Kidney (tissue), 14 donors: ENCODE data around the gene CCNH. TPM values are rescaled to one million over a fixed set of nuclear protein-coding genes. Genes with fewer than 3 reads are reported as not detected.

Experiments
- DNase-seq, 5 donors: peaks; one replicate each; pipeline ENCODE4 v3.0.0-alpha.2; 2013 to 2020
- FAIRE-seq: peaks from 2 replicates; lab custom pipeline; 2012; peaks lifted over from hg19 to GRCh38; lab: Jason Lieb, UNC
- H3K27ac ChIP-seq, 2 donors: one replicate each; pipeline ENCODE4 v1.7.0; 2013; ENCODE audit warnings: low read depth in 2 of 2, low read length in 2 of 2, inconsistent platforms in 1 of 2
- H3K27me3 ChIP-seq: one replicate; pipeline ENCODE4 v1.7.1; 2013; ENCODE audit warnings: low read length, inconsistent platforms; ENCODE audit not compliant: control insufficient read depth, insufficient read depth
- H3K36me3 ChIP-seq, 3 donors: one replicate each; pipeline versions ENCODE4 v1.7.0 to v1.7.1; 2013; ENCODE audit warnings: low read length in 3 of 3, control low read depth in 1 of 3, inconsistent platforms in 1 of 3; ENCODE audit not compliant: insufficient read depth in 3 of 3, control insufficient read depth in 2 of 3
- H3K4me1 ChIP-seq, 3 donors: one replicate each; pipeline versions ENCODE4 v1.7.0 to v1.7.1; 2013; ENCODE audit warnings: low read length in 3 of 3, inconsistent platforms in 1 of 3, low read depth in 1 of 3; ENCODE audit not compliant: control insufficient read depth in 2 of 3, insufficient read depth in 2 of 3
- H3K4me3 ChIP-seq, 3 donors: one replicate each; pipeline versions ENCODE4 v1.7.0 to v1.8.1; 2013; ENCODE audit warnings: low read length in 3 of 3, control low read depth in 1 of 3, inconsistent platforms in 1 of 3
- H3K9ac ChIP-seq, 3 donors: one replicate each; pipeline versions ENCODE4 v1.7.0 to v1.7.1; 2013; ENCODE audit warnings: low read length in 3 of 3, control low read depth in 1 of 3, inconsistent platforms in 1 of 3
- H3K9me3 ChIP-seq, 3 donors: one replicate each; pipeline versions ENCODE4 v1.7.0 to v1.7.1; 2013; ENCODE audit warnings: low read length in 3 of 3, control low read depth in 1 of 3, inconsistent platforms in 1 of 3; ENCODE audit not compliant: control insufficient read depth in 2 of 3, insufficient read depth in 1 of 3
- intact Hi-C: fragments of 100-400 bp; cut with DNase I; formaldehyde crosslinking; loops from one replicate; pipeline ENCODE4 v1.11.1; 2022
- polyA plus RNA-seq: library from polyadenylated mRNA; stranded (reverse); fragments of 350-450 nt; fragmentation: Illumina TruSeq; extraction: RNeasy Lipid Tissue Mini Kit (QIAGEN cat#74804); gene quantifications from one replicate; pipeline ENCODE4 v1.2.3, GENCODE V29; 2014; ENCODE audit warnings: low read depth, low replicate concordance; ENCODE audit not compliant: insufficient read depth
- total RNA-seq: library from RNA; stranded (reverse); fragmentation: NEBNext Ultra II Directional; extraction: Animal tissue kit (Norgen Biotek cat#: 25700); gene quantifications from one replicate; pipeline ENCODE4 v1.2.1, GENCODE V29; 2021
- TF ChIP-seq, protein P1 (sequence below): IDR thresholded peaks from 3 replicates; pipeline ENCODE4 v1.5.1; 2012; ENCODE audit warnings: mild to moderate bottlenecking, moderate library complexity, borderline replicate concordance; ENCODE audit not compliant: insufficient read depth; ENCODE audit errors: extremely low read depth
- donor health status: control.
- donor health status: control.
- donor health status: control.
- donor health status: control.
- donor health status: control.
- donor health status: DM: yes; HTN: yes; CAD: no.
- donor health status: Normal renal cell carcinoma (clear cell type).

Gene CCNH
- total and polyA plus RNA-seq, 2 donors from 2014 or later, result 49.7 to 52.6 TPM

DNA sequence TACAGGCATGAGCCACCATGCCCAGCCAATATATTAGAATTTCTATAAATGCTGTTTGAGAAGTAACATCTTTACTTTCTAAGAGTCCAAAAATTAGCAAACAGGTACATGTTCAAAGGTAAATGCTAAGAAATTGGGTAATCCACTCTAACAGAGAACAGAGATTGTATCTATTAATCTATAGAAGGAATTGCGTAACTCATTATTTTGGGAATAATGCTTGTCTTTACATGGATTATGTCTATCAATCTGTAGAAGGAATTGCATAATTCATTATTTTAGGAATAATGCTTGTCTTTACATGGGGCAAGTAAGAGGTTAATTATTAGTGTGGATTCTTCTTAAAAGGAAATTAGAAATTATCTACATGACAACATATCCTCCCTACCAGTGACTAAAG, 30.5 kb downstream of the CCNH start:
- Histone ChIP-seq H3K4me1 (no peaks in the 10 kb centered on the region), H3K9ac (no peak overlapping the region), H3K27ac (no peak overlapping the region), H3K9me3 (no peaks in the 10 kb centered on the region), H3K36me3 (peaks cover 0 to 19% (median 13%) of the 10 kb centered on the region in 3 donors), H3K4me3 (no peak overlapping the region), H3K27me3 (no peaks in the 10 kb centered on the region)
- FAIRE-seq (no peak), DNase-seq (no peak)
- intact Hi-C loops, result no loop called here
- TF ChIP-seq, protein P1, sequence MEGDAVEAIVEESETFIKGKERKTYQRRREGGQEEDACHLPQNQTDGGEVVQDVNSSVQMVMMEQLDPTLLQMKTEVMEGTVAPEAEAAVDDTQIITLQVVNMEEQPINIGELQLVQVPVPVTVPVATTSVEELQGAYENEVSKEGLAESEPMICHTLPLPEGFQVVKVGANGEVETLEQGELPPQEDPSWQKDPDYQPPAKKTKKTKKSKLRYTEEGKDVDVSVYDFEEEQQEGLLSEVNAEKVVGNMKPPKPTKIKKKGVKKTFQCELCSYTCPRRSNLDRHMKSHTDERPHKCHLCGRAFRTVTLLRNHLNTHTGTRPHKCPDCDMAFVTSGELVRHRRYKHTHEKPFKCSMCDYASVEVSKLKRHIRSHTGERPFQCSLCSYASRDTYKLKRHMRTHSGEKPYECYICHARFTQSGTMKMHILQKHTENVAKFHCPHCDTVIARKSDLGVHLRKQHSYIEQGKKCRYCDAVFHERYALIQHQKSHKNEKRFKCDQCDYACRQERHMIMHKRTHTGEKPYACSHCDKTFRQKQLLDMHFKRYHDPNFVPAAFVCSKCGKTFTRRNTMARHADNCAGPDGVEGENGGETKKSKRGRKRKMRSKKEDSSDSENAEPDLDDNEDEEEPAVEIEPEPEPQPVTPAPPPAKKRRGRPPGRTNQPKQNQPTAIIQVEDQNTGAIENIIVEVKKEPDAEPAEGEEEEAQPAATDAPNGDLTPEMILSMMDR, result no peak

DNA sequence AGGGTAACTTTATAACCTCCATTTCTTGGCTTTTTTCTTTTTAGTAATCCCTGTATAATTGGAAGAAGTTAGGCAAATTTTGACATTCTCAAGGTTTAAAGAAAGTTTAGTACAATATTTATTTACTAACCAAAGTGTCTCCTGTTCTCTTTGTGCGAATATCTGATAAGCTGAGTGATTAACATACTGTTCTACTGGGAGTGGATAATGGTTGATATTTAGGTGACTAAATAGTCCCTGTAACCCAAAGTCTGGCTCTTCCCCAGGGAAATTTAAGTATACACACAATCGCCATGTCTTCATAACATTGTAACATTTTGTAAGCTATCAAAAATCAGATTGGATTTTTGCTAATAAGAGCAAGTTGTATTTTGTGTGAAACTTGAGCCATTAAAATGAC, 40.0 kb downstream of the CCNH start:
- H3K4me3 ChIP-seq, result no peak overlapping the region
- TF ChIP-seq, protein P1, result no peak
- no peak for FAIRE-seq
- H3K27me3 ChIP-seq, result no peaks in the 10 kb centered on the region
- peaks cover 5 to 13% (median 6%) of the 10 kb centered on the region in 3 donors for H3K36me3 ChIP-seq
- no peak overlapping the region for H3K9ac ChIP-seq
- H3K27ac ChIP-seq, result no peak overlapping the region
- H3K4me1 ChIP-seq, result no peaks in the 10 kb centered on the region
- intact Hi-C loops, result no loop called here
- H3K9me3 ChIP-seq, result no peaks in the 10 kb centered on the region
- no peak for DNase-seq

DNA sequence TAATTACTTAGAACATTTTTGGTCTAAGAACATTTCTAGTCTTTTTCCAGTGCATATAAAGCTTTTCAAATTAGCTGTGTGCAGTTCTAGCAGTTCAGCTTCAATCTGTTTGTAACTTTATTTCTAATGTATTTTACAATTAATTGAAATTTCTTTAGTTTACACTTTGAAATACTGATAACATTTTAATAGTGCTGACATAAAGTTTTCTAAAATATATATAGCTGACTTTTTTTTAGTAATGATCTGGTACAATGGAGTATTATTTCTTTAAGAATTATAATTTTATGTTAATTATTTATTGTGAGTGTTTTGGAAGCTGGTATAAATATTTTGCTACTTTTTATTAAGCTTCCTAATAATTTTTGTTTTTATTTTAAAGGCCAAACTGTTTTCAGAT, 43.3 kb downstream of the CCNH start:
- Histone ChIP-seq H3K27me3 (no peaks in the 10 kb centered on the region), H3K9ac (no peak overlapping the region), H3K36me3 (peaks cover 3 to 10% (median 9%) of the 10 kb centered on the region in 3 donors), H3K9me3 (no peaks in the 10 kb centered on the region), H3K27ac (no peak overlapping the region), H3K4me1 (no peaks in the 10 kb centered on the region), H3K4me3 (no peak overlapping the region)
- TF ChIP-seq, protein P1, result no peak
- DNase-seq, result no peak
- intact Hi-C loops, result no loop called here
- FAIRE-seq, result peak; percentile 23

DNA sequence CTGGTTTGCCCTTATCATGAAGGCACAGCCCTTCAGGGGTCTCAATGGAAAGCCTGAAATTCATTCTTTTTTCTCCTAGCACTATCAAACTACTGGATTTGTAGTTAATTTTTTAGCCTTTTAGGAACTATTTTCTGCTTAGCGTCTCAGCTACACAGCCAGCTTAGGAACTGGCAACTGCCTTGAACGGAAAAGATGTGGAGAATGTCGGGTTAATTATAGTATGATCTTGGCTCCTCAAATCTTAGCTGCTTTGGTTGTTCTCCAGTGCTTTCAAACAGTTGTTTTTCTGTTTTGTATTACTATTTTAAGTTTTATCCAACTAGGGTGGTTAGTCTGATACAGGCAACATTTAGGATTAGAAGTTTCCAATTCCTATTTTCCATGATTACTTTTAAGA, 44.1 kb downstream of the CCNH start:
- no peak for DNase-seq
- TF ChIP-seq, protein P1, result no peak
- no peaks in the 10 kb centered on the region for H3K27me3 ChIP-seq
- H3K9ac ChIP-seq, result no peak overlapping the region
- H3K9me3 ChIP-seq, result no peaks in the 10 kb centered on the region
- H3K4me3 ChIP-seq, result no peak overlapping the region
- peaks cover 3 to 10% (median 9%) of the 10 kb centered on the region in 3 donors for H3K36me3 ChIP-seq
- FAIRE-seq, result no peak
- H3K4me1 ChIP-seq, result no peaks in the 10 kb centered on the region
- intact Hi-C loops, result no loop called here
- no peak overlapping the region for H3K27ac ChIP-seq
